Activated T-cell treated with anti-CD3 and anti-CD28 coated beads, Interleukin-2, amount 50 U/mL, for 24 hours (primary cell): Measurements from ENCODE around the gene KLHL7.
A peak's percentile ranks its signal among the peaks of the same experiment; 100 is the strongest.

Experiments
- DNase-seq: peaks from one replicate; pipeline ENCODE4 v3.0.0-alpha.2; 2020
- H3K27ac Mint-ChIP-seq: 2 replicates; pipeline ENCODE4 v1.8.0; 2020; ENCODE audit warnings: mild to moderate bottlenecking, mixed read lengths
- H3K27me3 Mint-ChIP-seq: 2 replicates; pipeline ENCODE4 v1.8.0; 2020; ENCODE audit warnings: mixed read lengths
- H3K36me3 Mint-ChIP-seq: 2 replicates; pipeline ENCODE4 v1.8.0; 2020; ENCODE audit warnings: low read depth, mixed read lengths
- H3K4me1 Mint-ChIP-seq: 2 replicates; pipeline ENCODE4 v1.8.0; 2020; ENCODE audit warnings: low read depth, mixed read lengths
- H3K4me3 Mint-ChIP-seq: 2 replicates; pipeline ENCODE4 v1.8.0; 2020; ENCODE audit warnings: mild to moderate bottlenecking, moderate library complexity, mixed read lengths
- H3K9me3 Mint-ChIP-seq: 2 replicates; pipeline ENCODE4 v1.8.0; 2020; ENCODE audit warnings: mixed read lengths

KLHL7 gene

GRCh38 chr7:23105644-23106056, at the start of gene KLHL7:
Gene KLHL7 (plus strand): TSS chr7:23105785. CDS start chr7:23106027, 242 bp downstream.
- DNase-seq, result peak; percentile 98
- H3K4me1 Mint-ChIP-seq, result peaks cover 41% of the 10 kb centered on the region
- H3K4me3 Mint-ChIP-seq, result peak within 1 kb of the TSS; percentile 97
- H3K36me3 Mint-ChIP-seq, result peaks cover 20% of the 10 kb centered on the region
- no peaks in the 10 kb centered on the region for H3K9me3 Mint-ChIP-seq
- peak within 1 kb of the TSS; percentile 98 for H3K27ac Mint-ChIP-seq
- no peaks in the 10 kb centered on the region for H3K27me3 Mint-ChIP-seq

DNA sequence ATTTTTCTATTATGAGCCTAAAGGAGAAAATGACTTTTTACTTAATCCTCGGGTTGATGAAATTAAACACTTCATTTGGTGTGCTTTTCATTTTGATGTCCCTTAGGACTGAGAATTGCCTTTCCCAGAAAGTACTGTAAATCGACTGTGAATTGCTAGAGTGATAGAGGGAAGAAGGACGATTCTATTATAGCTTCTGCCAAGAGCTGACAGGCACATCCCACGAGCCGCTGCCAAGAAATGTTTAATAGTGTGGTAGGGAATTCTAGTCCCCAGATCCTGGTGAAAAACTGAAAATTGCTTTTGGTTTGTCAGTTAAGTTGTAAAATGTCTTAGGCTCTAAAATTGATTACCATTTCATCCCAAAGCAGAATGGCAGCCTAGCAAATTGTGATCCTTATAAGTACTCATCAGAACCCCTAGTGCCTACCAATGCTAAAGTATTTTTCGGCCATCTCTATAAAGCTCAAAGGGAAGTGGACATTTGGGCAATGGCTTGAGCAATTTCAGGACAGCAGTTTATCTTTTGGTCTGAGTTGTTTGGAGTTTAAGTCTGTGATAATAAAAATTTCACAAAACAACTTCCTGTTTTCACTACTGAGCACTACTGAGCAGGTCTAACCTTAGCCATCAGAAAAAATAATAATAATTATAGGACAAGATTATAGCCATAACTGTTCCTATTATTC, 47.0 kb upstream of the KLHL7 start:
- Mint-ChIP-seq H3K36me3 (no peaks in the 10 kb centered on the region), H3K9me3 (no peaks in the 10 kb centered on the region), H3K27me3 (no peaks in the 10 kb centered on the region), H3K27ac (no peak overlapping the region), H3K4me3 (no peak overlapping the region), H3K4me1 (peaks cover 2% of the 10 kb centered on the region)
- no peak for DNase-seq

GRCh38 chr7:23061327-23061726, 44.3 kb upstream of the KLHL7 start:
- Mint-ChIP-seq H3K36me3 (no peaks in the 10 kb centered on the region), H3K27ac (no peak overlapping the region), H3K4me3 (no peak overlapping the region), H3K9me3 (no peaks in the 10 kb centered on the region), H3K4me1 (no peaks in the 10 kb centered on the region), H3K27me3 (no peaks in the 10 kb centered on the region)
- no peak for DNase-seq

GRCh38 chr7:23062452-23062851, 43.1 kb upstream of the KLHL7 start:
- no peaks in the 10 kb centered on the region for H3K36me3 Mint-ChIP-seq
- no peak overlapping the region for H3K4me3 Mint-ChIP-seq
- no peaks in the 10 kb centered on the region for H3K9me3 Mint-ChIP-seq
- DNase-seq, result no peak
- H3K27ac Mint-ChIP-seq, result no peak overlapping the region
- no peaks in the 10 kb centered on the region for H3K27me3 Mint-ChIP-seq
- no peaks in the 10 kb centered on the region for H3K4me1 Mint-ChIP-seq

DNA sequence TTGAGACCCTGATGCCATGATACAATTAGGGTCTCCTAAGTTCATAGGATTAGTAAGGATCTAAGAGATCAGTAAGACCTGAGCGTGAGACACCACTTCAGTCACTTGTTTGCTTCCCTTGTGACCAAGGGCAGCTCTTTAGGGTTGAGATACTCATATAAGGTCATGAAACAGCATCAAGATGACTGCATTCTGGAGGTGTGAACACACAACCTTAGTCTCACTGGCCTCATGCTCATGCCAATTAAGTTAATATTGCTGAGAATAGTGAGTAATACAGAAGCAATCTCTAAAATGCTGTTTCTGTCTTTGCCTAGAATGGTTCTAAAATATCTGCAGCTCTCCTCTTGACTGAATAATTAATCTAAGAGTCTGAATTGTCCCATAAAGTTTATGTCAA, 39.6 kb upstream of the KLHL7 start:
- Mint-ChIP-seq H3K27ac (no peak overlapping the region), H3K9me3 (no peaks in the 10 kb centered on the region), H3K27me3 (no peaks in the 10 kb centered on the region), H3K4me3 (no peak overlapping the region), H3K4me1 (no peaks in the 10 kb centered on the region), H3K36me3 (no peaks in the 10 kb centered on the region)
- no peak for DNase-seq

- no peaks in the 10 kb centered on the region for H3K9me3 Mint-ChIP-seq
- H3K4me3 Mint-ChIP-seq, result no peak overlapping the region
- no peak overlapping the region for H3K27ac Mint-ChIP-seq
- DNase-seq, result no peak
- H3K36me3 Mint-ChIP-seq, result no peaks in the 10 kb centered on the region
- H3K4me1 Mint-ChIP-seq, result no peaks in the 10 kb centered on the region
- H3K27me3 Mint-ChIP-seq, result no peaks in the 10 kb centered on the region
Measured at GRCh38 chr7:23067271-23067670, 38.3 kb upstream of the KLHL7 start.

- Mint-ChIP-seq H3K9me3 (no peaks in the 10 kb centered on the region), H3K4me3 (no peak overlapping the region), H3K36me3 (no peaks in the 10 kb centered on the region), H3K4me1 (no peaks in the 10 kb centered on the region), H3K27ac (no peak overlapping the region), H3K27me3 (peaks cover 9% of the 10 kb centered on the region)
- no peak for DNase-seq
Measured at GRCh38 chr7:23072048-23072447, 33.5 kb upstream of the KLHL7 start.

- no peaks in the 10 kb centered on the region for H3K9me3 Mint-ChIP-seq
- no peak for DNase-seq
- peaks cover 9% of the 10 kb centered on the region for H3K27me3 Mint-ChIP-seq
- H3K27ac Mint-ChIP-seq, result no peak overlapping the region
- H3K4me3 Mint-ChIP-seq, result no peak overlapping the region
- no peaks in the 10 kb centered on the region for H3K4me1 Mint-ChIP-seq
- H3K36me3 Mint-ChIP-seq, result no peaks in the 10 kb centered on the region
Measured at GRCh38 chr7:23072922-23073321, 32.7 kb upstream of the KLHL7 start.

DNA sequence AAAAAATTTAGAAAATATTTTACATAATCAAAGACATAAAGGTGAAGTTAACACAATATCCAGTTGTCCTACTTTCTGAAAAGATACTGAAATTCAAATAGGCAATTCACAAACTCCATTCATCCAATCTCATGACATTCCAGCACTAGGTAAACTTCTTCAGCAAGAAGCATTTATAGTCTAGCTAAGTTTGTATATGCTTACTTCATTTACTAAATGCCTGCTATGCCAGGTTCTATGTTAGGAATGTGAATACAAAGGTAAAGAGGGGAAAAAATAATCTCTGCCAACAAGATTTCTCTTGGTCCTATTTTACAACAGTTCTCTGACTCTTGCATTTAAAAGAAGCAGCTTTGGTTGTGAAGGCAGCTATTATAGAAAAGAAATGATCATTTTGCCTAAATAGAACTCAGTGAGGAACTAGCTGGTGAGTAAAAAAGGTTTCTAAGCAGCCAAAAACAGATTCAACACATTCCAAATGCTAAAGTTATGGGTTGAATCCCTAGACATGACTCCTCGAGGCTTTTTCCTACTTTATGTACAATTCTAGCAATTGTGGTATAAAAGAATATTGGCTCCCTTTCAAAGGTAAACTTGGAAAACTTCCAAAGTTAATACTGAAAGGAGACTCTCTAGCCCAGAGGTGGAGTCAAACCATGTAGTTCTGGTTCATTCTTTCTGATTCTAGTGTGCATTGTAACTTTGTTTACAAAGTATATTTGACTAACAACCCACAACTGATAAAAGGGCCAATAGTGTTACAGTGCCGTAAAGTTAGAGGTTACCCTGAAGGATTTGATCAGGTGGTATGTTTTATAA, 30.9 kb upstream of the KLHL7 start:
- no peak for DNase-seq
- peaks cover 9% of the 10 kb centered on the region for H3K27me3 Mint-ChIP-seq
- H3K27ac Mint-ChIP-seq, result no peak overlapping the region
- H3K4me3 Mint-ChIP-seq, result no peak overlapping the region
- H3K36me3 Mint-ChIP-seq, result no peaks in the 10 kb centered on the region
- H3K9me3 Mint-ChIP-seq, result no peaks in the 10 kb centered on the region
- H3K4me1 Mint-ChIP-seq, result no peaks in the 10 kb centered on the region

GRCh38 chr7:23075571-23075970, 30.0 kb upstream of the KLHL7 start:
- Mint-ChIP-seq H3K4me1 (no peaks in the 10 kb centered on the region), H3K27me3 (peaks cover 11% of the 10 kb centered on the region), H3K9me3 (no peaks in the 10 kb centered on the region), H3K4me3 (no peak overlapping the region), H3K27ac (no peak overlapping the region), H3K36me3 (no peaks in the 10 kb centered on the region)
- no peak for DNase-seq

DNA sequence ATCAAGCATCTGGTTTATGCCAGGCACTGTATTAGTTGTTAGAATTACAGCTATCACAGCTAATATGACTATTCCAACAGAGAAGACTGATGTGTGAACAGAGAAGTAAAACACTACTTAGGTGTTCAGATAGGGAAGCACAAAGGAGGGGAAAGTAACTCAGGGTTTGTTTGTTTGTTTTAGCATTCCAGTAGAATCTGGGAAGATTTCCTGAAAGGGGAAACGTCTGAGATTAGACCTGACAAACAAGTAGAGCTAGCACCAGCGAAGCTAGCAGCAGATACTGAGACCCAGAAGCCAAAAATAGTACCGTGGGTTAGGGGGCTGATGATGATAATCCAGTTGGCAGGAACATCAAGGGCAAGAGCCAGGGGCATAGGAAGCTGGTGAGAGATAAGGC, 28.8 kb upstream of the KLHL7 start:
- H3K9me3 Mint-ChIP-seq, result no peaks in the 10 kb centered on the region
- no peak overlapping the region for H3K4me3 Mint-ChIP-seq
- peaks cover 16% of the 10 kb centered on the region for H3K27me3 Mint-ChIP-seq
- no peaks in the 10 kb centered on the region for H3K36me3 Mint-ChIP-seq
- no peaks in the 10 kb centered on the region for H3K4me1 Mint-ChIP-seq
- DNase-seq, result no peak
- H3K27ac Mint-ChIP-seq, result no peak overlapping the region

DNA sequence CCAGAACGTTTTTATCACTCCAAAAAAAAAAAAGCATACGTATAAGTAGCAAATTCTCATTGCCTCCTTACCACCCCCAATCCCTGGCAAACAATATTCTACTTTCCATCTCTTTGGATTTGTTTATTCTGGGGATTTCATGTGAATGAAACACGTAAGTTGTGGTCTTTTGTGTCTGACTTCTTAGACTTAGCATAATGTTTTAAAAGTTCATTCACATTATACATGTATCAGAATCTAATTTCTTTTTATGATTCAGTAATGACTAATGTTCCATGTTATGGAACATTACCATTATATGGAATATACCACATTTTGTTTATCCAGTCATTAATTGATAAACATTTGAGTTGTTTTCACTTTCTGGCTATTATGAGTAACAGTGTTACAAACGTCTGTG, 12.5 kb upstream of the KLHL7 start:
- H3K36me3 Mint-ChIP-seq, result no peaks in the 10 kb centered on the region
- no peaks in the 10 kb centered on the region for H3K4me1 Mint-ChIP-seq
- no peak for DNase-seq
- no peak overlapping the region for H3K27ac Mint-ChIP-seq
- H3K4me3 Mint-ChIP-seq, result no peak overlapping the region
- peaks cover 2% of the 10 kb centered on the region for H3K9me3 Mint-ChIP-seq
- H3K27me3 Mint-ChIP-seq, result no peaks in the 10 kb centered on the region

DNA sequence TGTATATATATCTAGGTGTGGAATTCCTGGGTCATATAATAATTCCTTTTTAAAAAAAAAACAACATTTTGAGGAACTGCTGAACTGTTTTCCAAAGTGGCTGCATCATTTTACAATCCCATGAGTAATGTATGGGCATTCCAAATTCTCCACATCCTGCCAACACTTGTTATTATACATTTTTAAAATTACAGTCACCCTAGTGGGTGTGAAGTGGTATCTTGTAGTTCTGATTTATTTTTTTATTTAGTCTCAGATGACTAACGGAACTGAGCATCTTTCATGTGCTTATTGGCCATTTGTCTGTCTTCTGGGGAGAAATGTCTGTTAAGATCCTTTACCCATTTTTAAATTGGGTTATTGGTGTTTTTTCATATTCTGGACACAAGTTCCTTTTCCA, 12.0 kb upstream of the KLHL7 start:
- no peak overlapping the region for H3K4me3 Mint-ChIP-seq
- H3K4me1 Mint-ChIP-seq, result no peaks in the 10 kb centered on the region
- H3K27me3 Mint-ChIP-seq, result no peaks in the 10 kb centered on the region
- H3K9me3 Mint-ChIP-seq, result peaks cover 2% of the 10 kb centered on the region
- H3K36me3 Mint-ChIP-seq, result no peaks in the 10 kb centered on the region
- no peak overlapping the region for H3K27ac Mint-ChIP-seq
- no peak for DNase-seq

- Mint-ChIP-seq H3K4me3 (no peak overlapping the region), H3K27ac (no peak overlapping the region), H3K36me3 (no peaks in the 10 kb centered on the region), H3K27me3 (no peaks in the 10 kb centered on the region), H3K9me3 (peaks cover 2% of the 10 kb centered on the region), H3K4me1 (no peaks in the 10 kb centered on the region)
- DNase-seq, result no peak
Measured at GRCh38 chr7:23096518-23097290, 8.9 kb upstream of the KLHL7 start.

DNA sequence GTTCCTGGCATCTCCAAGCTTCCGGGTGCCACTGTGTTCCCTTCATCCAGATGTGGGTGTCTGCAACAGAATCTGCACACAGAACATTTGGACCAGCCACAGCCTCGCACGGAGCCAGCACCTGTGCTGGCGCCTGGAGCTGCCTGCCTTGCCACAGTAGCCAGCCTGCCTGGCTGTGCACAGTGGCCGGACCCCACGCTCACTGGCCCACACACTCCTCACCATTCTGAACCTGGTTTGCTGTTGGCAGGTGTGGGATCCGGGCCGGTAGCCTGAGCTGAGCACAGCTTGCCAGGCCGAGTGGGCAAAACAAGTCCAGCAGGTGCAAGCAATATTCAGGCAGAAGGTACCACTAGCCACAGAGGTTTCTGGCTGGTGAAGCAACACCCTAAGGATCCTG, 7.6 kb upstream of the KLHL7 start:
- Mint-ChIP-seq H3K4me1 (no peaks in the 10 kb centered on the region), H3K36me3 (peaks cover 5% of the 10 kb centered on the region), H3K27me3 (no peaks in the 10 kb centered on the region), H3K9me3 (peaks cover 2% of the 10 kb centered on the region), H3K4me3 (no peak overlapping the region), H3K27ac (no peak overlapping the region)
- no peak for DNase-seq
